DND-41 (cell line): Measurements from ENCODE around the gene GSS.

Experiments used
- ATAC-seq: fragments of 200-7000 bp; cut with Tn5 transposase; 3 replicates; pipeline ENCODE4 v1.9.1; 2021; ENCODE audit warnings: low read depth; ENCODE audit not compliant: insufficient read depth
- DNase-seq: peaks from one replicate; pipeline ENCODE4 v3.0.0-alpha.2; 2020
- H2AFZ ChIP-seq: 2 replicates; pipeline ENCODE4 v1.6.0; 2012; ENCODE audit warnings: low read depth, low read length
- H3K27ac ChIP-seq: 2 replicates; pipeline ENCODE4 v1.5.1; 2012; ENCODE audit warnings: low read length, inconsistent platforms
- H3K27me3 ChIP-seq: fragments of 200-600 bp; sonication (generic); 2 replicates; pipeline ENCODE4 v1.6.0; 2012; ENCODE audit warnings: low read length, mild to moderate bottlenecking, inconsistent platforms; ENCODE audit not compliant: insufficient read depth, poor library complexity
- H3K36me3 ChIP-seq: 2 replicates; pipeline ENCODE4 v1.5.1; 2012; ENCODE audit warnings: low read length, inconsistent platforms; ENCODE audit not compliant: insufficient read depth
- H3K4me1 ChIP-seq: 2 replicates; pipeline ENCODE4 v1.5.1; 2012; ENCODE audit warnings: mild to moderate bottlenecking, low read length; ENCODE audit not compliant: insufficient read depth
- H3K4me2 ChIP-seq: 2 replicates; pipeline ENCODE4 v1.6.0; 2012; ENCODE audit warnings: mild to moderate bottlenecking, moderate library complexity, low read length, inconsistent platforms; ENCODE audit not compliant: insufficient read depth
- H3K4me3 ChIP-seq, 2 experiments: fragments of 200-600 bp in 1 of 2; shearing (Covaris generic) in 1 of 2; 2 replicates each; pipeline ENCODE4 v1.5.1; 2012 to 2016; ENCODE audit warnings: inconsistent platforms in 2 of 2, low read length in 2 of 2, mild to moderate bottlenecking in 2 of 2, low read depth in 1 of 2, moderate library complexity in 1 of 2
- H3K79me2 ChIP-seq: 2 replicates; pipeline ENCODE4 v1.6.0; 2012; ENCODE audit warnings: low read length, inconsistent platforms; ENCODE audit not compliant: insufficient read depth
- H3K9ac ChIP-seq: 2 replicates; pipeline ENCODE4 v1.6.0; 2012; ENCODE audit warnings: low read depth, mild to moderate bottlenecking, inconsistent platforms, low read length, moderate library complexity
- H3K9me3 ChIP-seq: 2 replicates; pipeline ENCODE4 v1.5.1; 2012; ENCODE audit warnings: low read length, moderate library complexity, mild to moderate bottlenecking, inconsistent platforms; ENCODE audit not compliant: insufficient read depth, severe bottlenecking
- H4K20me1 ChIP-seq: 2 replicates; pipeline ENCODE4 v1.6.0; 2012; ENCODE audit warnings: low read length; ENCODE audit not compliant: insufficient read depth
- CTCF ChIP-seq: IDR thresholded peaks from 2 replicates; pipeline ENCODE4 v1.5.1; 2012; ENCODE audit warnings: borderline replicate concordance, low read length, moderate library complexity, mild to moderate bottlenecking; ENCODE audit not compliant: poor library complexity, severe bottlenecking; ENCODE audit errors: extremely low read depth
- EZH2 ChIP-seq: IDR thresholded peaks from 3 replicates; pipeline ENCODE4 v1.6.1; 2012; ENCODE audit warnings: borderline replicate concordance, low read depth, mild to moderate bottlenecking, moderate library complexity, low read length, inconsistent platforms; ENCODE audit not compliant: severe bottlenecking

The GSS gene

GRCh38 chr20:34896086-34896621, 59.5 kb downstream of the GSS start:
- no peak for ATAC-seq
- H3K4me1 ChIP-seq = no peaks in the 10 kb centered on the region
- H3K4me2 ChIP-seq = no peak overlapping the region
- TF ChIP-seq CTCF (no peak), EZH2 (no peak)
- no peak overlapping the region for H3K9ac ChIP-seq
- no peak overlapping the region for H3K4me3 ChIP-seq
- H3K9me3 ChIP-seq = no peaks in the 10 kb centered on the region
- H3K27ac ChIP-seq = no peak overlapping the region
- no peaks in the 10 kb centered on the region for H3K27me3 ChIP-seq
- no peaks in the 10 kb centered on the region for H3K79me2 ChIP-seq
- no peak for DNase-seq
- no peaks in the 10 kb centered on the region for H3K36me3 ChIP-seq
- no peaks in the 10 kb centered on the region for H4K20me1 ChIP-seq
- no peak overlapping the region for H2AFZ ChIP-seq

- Histone ChIP-seq H3K79me2 (no peaks in the 10 kb centered on the region), H3K27ac (no peak overlapping the region), H4K20me1 (no peaks in the 10 kb centered on the region), H3K36me3 (no peaks in the 10 kb centered on the region), H3K4me1 (no peaks in the 10 kb centered on the region), H3K4me2 (no peak overlapping the region), H2AFZ (no peak overlapping the region), H3K9me3 (no peaks in the 10 kb centered on the region), H3K4me3 (no peak overlapping the region), H3K27me3 (no peaks in the 10 kb centered on the region), H3K9ac (no peak overlapping the region)
- DNase-seq = no peak
- TF ChIP-seq EZH2 (no peak), CTCF (no peak)
- ATAC-seq = no peak
Observed at GRCh38 chr20:34895465-34895864, 60.1 kb downstream of the GSS start.

GRCh38 chr20:34894723-34895122, 60.9 kb downstream of the GSS start:
- Histone ChIP-seq H3K4me3 (no peak overlapping the region), H3K4me2 (no peak overlapping the region), H3K79me2 (no peaks in the 10 kb centered on the region), H2AFZ (no peak overlapping the region), H3K27ac (no peak overlapping the region), H3K9me3 (no peaks in the 10 kb centered on the region), H3K9ac (no peak overlapping the region), H4K20me1 (no peaks in the 10 kb centered on the region), H3K27me3 (no peaks in the 10 kb centered on the region), H3K4me1 (no peaks in the 10 kb centered on the region), H3K36me3 (no peaks in the 10 kb centered on the region)
- no peak for TF ChIP-seq CTCF
- TF ChIP-seq EZH2 = no peak
- no peak for ATAC-seq
- DNase-seq = no peak

GRCh38 chr20:34892671-34893070, 62.9 kb downstream of the GSS start:
- TF ChIP-seq CTCF (no peak), EZH2 (no peak)
- Histone ChIP-seq H3K4me1 (no peaks in the 10 kb centered on the region), H3K36me3 (no peaks in the 10 kb centered on the region), H3K79me2 (no peaks in the 10 kb centered on the region), H3K27ac (no peak overlapping the region), H3K4me3 (no peak overlapping the region), H3K9me3 (no peaks in the 10 kb centered on the region), H4K20me1 (no peaks in the 10 kb centered on the region), H3K27me3 (no peaks in the 10 kb centered on the region), H2AFZ (no peak overlapping the region), H3K4me2 (no peak overlapping the region), H3K9ac (no peak overlapping the region)
- DNase-seq (no peak), ATAC-seq (no peak)
